ENCODE data around the gene SLC29A4.

- no peak for TF ChIP-seq POLR2A (IDR thresholded peaks at IDR 0.05)
- no peak for TF ChIP-seq CTCF (IDR thresholded peaks at IDR 0.05)
Observed at GRCh38 chr7:5295039-5296014, 12.6 kb downstream of the SLC29A4 start.

All from suprapubic skin (tissue), 3 donors.